Left kidney (tissue), 8 donors: ENCODE data around the gene DLGAP4. TPM values are rescaled to one million over a fixed set of nuclear protein-coding genes. Genes with fewer than 3 reads are reported as not detected.

Source experiments
- DNase-seq: peaks from one replicate; pipeline ENCODE4 v3.0.0-alpha.2; 2013
- long read RNA-seq, 8 donors: transcript quantifications; one replicate each; lab custom pipeline, GENCODE V29; 2026
- polyA plus RNA-seq: library from polyadenylated mRNA; unstranded; fragments of 120-200 nt; gene quantifications from one replicate; pipeline ENCODE4 v1.2.1, GENCODE V29; 2013; ENCODE audit not compliant: insufficient read length

DLGAP4 gene
- 57.8 TPM for polyA plus RNA-seq
- long read RNA-seq, donor 1, transcript DLGAP4-202 (7 exons, 2,392 nt) = major isoform, 5 of 50 reads
- long read RNA-seq, donor 1, partial matches to known transcripts = 42 of 50 reads
- long read RNA-seq, donor 1, other reads (novel, unspliced or antisense) = 0 of 50 reads
- long read RNA-seq, donor 2, partial matches to known transcripts = 22 of 27 reads
- long read RNA-seq, donor 2, other reads (novel, unspliced or antisense) = 0 of 27 reads
- long read RNA-seq, donor 3, transcript DLGAP4-206 (7 exons, 3,110 nt) = major isoform, 5 of 20 reads
- long read RNA-seq, donor 3, partial matches to known transcripts = 13 of 20 reads
- long read RNA-seq, donor 3, other reads (novel, unspliced or antisense) = 0 of 20 reads
- long read RNA-seq, donor 4 = 0 reads
- long read RNA-seq, donor 5, transcript DLGAP4-206 (7 exons, 3,110 nt) = major isoform, 6 of 9 reads
- long read RNA-seq, donor 5, partial matches to known transcripts = 0 of 9 reads
- long read RNA-seq, donor 5, other reads (novel, unspliced or antisense) = 0 of 9 reads
- long read RNA-seq, donor 6, partial matches to known transcripts = 15 of 20 reads
- long read RNA-seq, donor 6, other reads (novel, unspliced or antisense) = 0 of 20 reads
- long read RNA-seq, donor 7, transcript DLGAP4-206 (7 exons, 3,110 nt) = major isoform, 8 of 33 reads
- long read RNA-seq, donor 7, partial matches to known transcripts = 24 of 33 reads
- long read RNA-seq, donor 7, other reads (novel, unspliced or antisense) = 0 of 33 reads
- long read RNA-seq, donor 8, partial matches to known transcripts = 0 of 2 reads
- long read RNA-seq, donor 8, other reads (novel, unspliced or antisense) = 0 of 2 reads

- no peak for DNase-seq
These were observed at the start of gene DLGAP4 for GRCh38 chr20:36305602-36306551. DLGAP4 (plus strand) TSS chr20:36306339; CDS start chr20:36431718, 125,379 bp downstream.

GRCh38 chr20:36259177-36260061 is 46.7 kb upstream of the DLGAP4 start:
- no peak for DNase-seq

GRCh38 chr20:36260316-36260715 is 45.8 kb upstream of the DLGAP4 start:
- DNase-seq = no peak

GRCh38 chr20:36261389-36262105 is 44.6 kb upstream of the DLGAP4 start:
- DNase-seq = no peak

- DNase-seq = no peak
These were observed 43.7 kb upstream of the DLGAP4 start for GRCh38 chr20:36262440-36262839.

GRCh38 chr20:36264426-36265246 is 41.5 kb upstream of the DLGAP4 start:
- DNase-seq = no peak

GRCh38 chr20:36266189-36266588 is 40.0 kb upstream of the DLGAP4 start:
- no peak for DNase-seq

GRCh38 chr20:36267605-36268381 is 38.3 kb upstream of the DLGAP4 start:
- no peak for DNase-seq

GRCh38 chr20:36268440-36269342 is 37.4 kb upstream of the DLGAP4 start:
- no peak for DNase-seq

GRCh38 chr20:36269507-36269906 is 36.6 kb upstream of the DLGAP4 start:
- DNase-seq = no peak

- DNase-seq = no peak
These were observed 35.1 kb upstream of the DLGAP4 start for GRCh38 chr20:36270744-36271638.

GRCh38 chr20:36271639-36272546 is 34.2 kb upstream of the DLGAP4 start:
- no peak for DNase-seq

GRCh38 chr20:36272547-36273220 is 33.5 kb upstream of the DLGAP4 start:
- no peak for DNase-seq

- DNase-seq = no peak
These were observed 32.5 kb upstream of the DLGAP4 start for GRCh38 chr20:36273414-36274180.
